Right ventricle myocardium inferior (tissue), 1 donor: ENCODE measurements around the gene IDH3B. TPM values are rescaled to one million over a fixed set of nuclear protein-coding genes. Genes with fewer than 3 reads are reported as not detected.
"Not testable (repeated sequence)": the region's sequence is repeated elsewhere in the genome, so short reads cannot be mapped to it uniquely, and the experiment has no call there.

Source experiments
- ATAC-seq: fragments of 200-7000 bp; cut with Tn5 transposase; one replicate; pipeline ENCODE4 v1.9.1; 2020; ENCODE audit warnings: mild to moderate bottlenecking, moderate library complexity
- DNase-seq: peaks from one replicate; pipeline ENCODE4 v3.0.0; 2021; ENCODE audit errors: missing footprints
- intact Hi-C: fragments of 100-400 bp; cut with DNase I; formaldehyde crosslinking; loops from one replicate; pipeline ENCODE4 v1.11.0; 2022
- total RNA-seq: library from RNA; stranded (reverse); fragmentation: NEBNext Ultra II Directional; extraction: Animal tissue kit (Norgen Biotek cat#: 25700); gene quantifications from one replicate; pipeline ENCODE4 v1.2.1, GENCODE V29; 2021
- donor health status: DM: no; HTN: yes; CAD: no; lungs with severe emphysema.

Gene IDH3B
- total RNA-seq, 1 donor from 2014 or later = 255 TPM

- DNase-seq, intact Hi-C loops, ATAC-seq: not testable (repeated sequence)
Observed at GRCh38 chr20:2695984-2696525, 32.0 kb upstream of the IDH3B start.

GRCh38 chr20:2695206-2695983 lies 31.4 kb upstream of the IDH3B start:
- intact Hi-C loops = no loop called here
- DNase-seq (no peak), ATAC-seq (no peak)

GRCh38 chr20:2694519-2694918 lies 30.5 kb upstream of the IDH3B start:
- ATAC-seq = no peak
- intact Hi-C loops = loop anchor here (5.0 kb wide), 1 partner anchor 48 kb away; no protein-coding TSS in a partner anchor

GRCh38 chr20:2694008-2694471 lies 30.0 kb upstream of the IDH3B start:
- no peak for DNase-seq
- intact Hi-C loops = loop anchor here (5.0 kb wide), 1 partner anchor 48 kb away; no protein-coding TSS in a partner anchor
- ATAC-seq = no peak

More at GRCh38 chr20:2694519-2694918, 30.5 kb upstream of the IDH3B start:
- no peak for DNase-seq

- ATAC-seq (peak; percentile 59), DNase-seq (no peak)
- intact Hi-C loops = loop anchor here (5.0 kb wide), 1 partner anchor 49 kb away; no protein-coding TSS in a partner anchor
Observed at GRCh38 chr20:2693286-2694007, 29.4 kb upstream of the IDH3B start.

- intact Hi-C loops = loop anchor here (5.0 kb wide), 1 partner anchor 49 kb away; no protein-coding TSS in a partner anchor
- DNase-seq (no peak), ATAC-seq (no peak)
Observed at GRCh38 chr20:2692886-2693285, 28.9 kb upstream of the IDH3B start.

GRCh38 chr20:2692036-2692885 lies 28.2 kb upstream of the IDH3B start, which contains the start of gene EBF4:
Gene EBF4, plus strand, starts transcription at chr20:2692780. Its CDS starts 866 bp downstream, at chr20:2693646.
- ATAC-seq = peak; percentile 53
- intact Hi-C loops = loop anchor here (5.0 kb wide), 1 partner anchor 50 kb away; no protein-coding TSS in a partner anchor
- DNase-seq = no peak

GRCh38 chr20:2691663-2692035 lies 27.6 kb upstream of the IDH3B start:
- ATAC-seq (no peak), DNase-seq (no peak)
- intact Hi-C loops = loop anchor here (5.0 kb wide), 1 partner anchor 51 kb away; no protein-coding TSS in a partner anchor

GRCh38 chr20:2691127-2691526 lies 27.1 kb upstream of the IDH3B start:
- DNase-seq (no peak), ATAC-seq (no peak)
- intact Hi-C loops = loop anchor here (5.0 kb wide), 1 partner anchor 51 kb away; no protein-coding TSS in a partner anchor

GRCh38 chr20:2690718-2691117 lies 26.7 kb upstream of the IDH3B start:
- intact Hi-C loops = loop anchor here (5.0 kb wide), 1 partner anchor 52 kb away; no protein-coding TSS in a partner anchor
- DNase-seq = no peak
- no peak for ATAC-seq

GRCh38 chr20:2690213-2690612 lies 26.2 kb upstream of the IDH3B start:
- intact Hi-C loops = loop anchor here (5.0 kb wide), 1 partner anchor 52 kb away; no protein-coding TSS in a partner anchor
- DNase-seq = no peak
- ATAC-seq = no peak

GRCh38 chr20:2688041-2688591 lies 24.1 kb upstream of the IDH3B start:
- DNase-seq (no peak), ATAC-seq (no peak)
- intact Hi-C loops = no loop called here

- ATAC-seq = no peak
- no peak for DNase-seq
- intact Hi-C loops = no loop called here
Observed at GRCh38 chr20:2687514-2687913, 23.5 kb upstream of the IDH3B start.

GRCh38 chr20:2684817-2685216 lies 20.8 kb upstream of the IDH3B start:
- intact Hi-C loops = not testable (repeated sequence)

GRCh38 chr20:2682040-2682439 lies 18.0 kb upstream of the IDH3B start:
- intact Hi-C loops, ATAC-seq, DNase-seq: not testable (repeated sequence)

More at GRCh38 chr20:2684817-2685216, 20.8 kb upstream of the IDH3B start:
- not testable (repeated sequence) for DNase-seq, ATAC-seq

- ATAC-seq (no peak), DNase-seq (no peak)
- intact Hi-C loops = no loop called here
Observed at GRCh38 chr20:2680046-2680445, 16.0 kb upstream of the IDH3B start.

- DNase-seq (no peak), ATAC-seq (no peak)
- intact Hi-C loops = no loop called here
Observed at GRCh38 chr20:2673453-2673852, 9.4 kb upstream of the IDH3B start.

GRCh38 chr20:2672446-2672845 lies 8.4 kb upstream of the IDH3B start:
- intact Hi-C loops = no loop called here
- no peak for ATAC-seq
- no peak for DNase-seq
